H1 (cell line): ENCODE results near the gene HOXB13. TPM values are rescaled to one million over a fixed set of nuclear protein-coding genes. Genes with fewer than 3 reads are reported as not detected.

Experiments
- CTCF ChIA-PET: fragments of 300-600 bp; sonication (Branson Sonifier 250); formaldehyde crosslinking; loops from one replicate; lab custom pipeline; 2021; ENCODE audit not compliant: partially characterized antibody; lab: Charles Lee
- POLR2A ChIA-PET: fragments of 300-600 bp; sonication (Branson Sonifier 250); formaldehyde crosslinking; loops from one replicate; lab custom pipeline; 2021; ENCODE audit warnings: inconsistent platforms; ENCODE audit not compliant: partially characterized antibody; lab: Charles Lee
- DNase-seq, 2 experiments: peaks; one replicate each; pipeline versions ENCODE4 v3.0.0 to v3.0.0-alpha.2; 2010 to 2022; ENCODE audit warnings: low spot score in 2 of 2, low read depth in 1 of 2, mixed read lengths in 1 of 2
- FAIRE-seq: peaks from 2 replicates; lab custom pipeline; 2011; peaks lifted over from hg19 to GRCh38; lab: Jason Lieb, UNC
- H2AFZ ChIP-seq: 2 replicates; pipeline ENCODE4 v1.8.1; 2012; ENCODE audit warnings: low read length, inconsistent platforms
- H2AK5ac ChIP-seq: 2 replicates; pipeline ENCODE4 v1.6.1; 2013; ENCODE audit warnings: low read depth, low read length
- H2BK120ac ChIP-seq: replicated peaks from 2 replicates; pipeline ENCODE3; 2013; ENCODE audit warnings: low read depth, low read length, inconsistent platforms
- H2BK12ac ChIP-seq: 2 replicates; pipeline ENCODE4 v1.6.1; 2013; ENCODE audit warnings: low read depth, low read length
- H2BK15ac ChIP-seq: 2 replicates; pipeline ENCODE4 v1.6.1; 2013; ENCODE audit warnings: low read length
- H2BK20ac ChIP-seq: 2 replicates; pipeline ENCODE4 v1.6.1; 2013; ENCODE audit warnings: low read length
- H2BK5ac ChIP-seq: 2 replicates; pipeline ENCODE4 v1.6.1; 2013; ENCODE audit warnings: low read depth, low read length
- H3K14ac ChIP-seq: 2 replicates; pipeline ENCODE4 v1.6.1; 2013; ENCODE audit warnings: inconsistent platforms; ENCODE audit not compliant: insufficient read length
- H3K18ac ChIP-seq: 2 replicates; pipeline ENCODE4 v1.6.1; 2013; ENCODE audit warnings: low read length; ENCODE audit errors: extremely low read depth
- H3K23ac ChIP-seq: 2 replicates; pipeline ENCODE4 v1.6.1; 2013; ENCODE audit warnings: inconsistent platforms; ENCODE audit not compliant: insufficient read length
- H3K23me2 ChIP-seq: 2 replicates; pipeline ENCODE4 v1.6.1; 2013; ENCODE audit warnings: low read depth, low read length
- H3K27ac ChIP-seq: 2 replicates; pipeline ENCODE4 v1.6.1; 2011; ENCODE audit warnings: low read depth, low read length, inconsistent platforms
- H3K27me3 ChIP-seq, 4 experiments: replicated peaks in 1 of 4; 1 replicate in 1 of 4; 2 replicates in 3 of 4; pipeline versions ENCODE4 v1.6.1 to v1.8.1; 2011 to 2013; ENCODE audit warnings: low read length in 3 of 4, mild to moderate bottlenecking in 3 of 4, inconsistent platforms in 2 of 4, mixed read lengths in 2 of 4, moderate library complexity in 1 of 4; ENCODE audit not compliant: control insufficient read depth in 3 of 4, insufficient read depth in 3 of 4; ENCODE audit errors: extremely low read depth in 1 of 4
- H3K36me3 ChIP-seq, 4 experiments: 2 replicates each; pipeline versions ENCODE4 v1.6.1 to v1.8.1; 2011 to 2013; ENCODE audit warnings: mild to moderate bottlenecking in 4 of 4, low read length in 3 of 4, moderate library complexity in 2 of 4, control low read depth in 1 of 4, inconsistent platforms in 1 of 4; ENCODE audit not compliant: insufficient read depth in 4 of 4, control insufficient read depth in 2 of 4
- H3K4ac ChIP-seq: replicated peaks from 2 replicates; pipeline ENCODE3; 2013; ENCODE audit warnings: low read length, low read depth, mixed read lengths, inconsistent platforms; ENCODE audit not compliant: insufficient read length
- H3K4me1 ChIP-seq, 4 experiments: replicated peaks in 1 of 4; 1 replicate in 1 of 4; 2 replicates in 3 of 4; pipeline versions ENCODE4 v1.6.1 to v1.8.1; 2011 to 2013; ENCODE audit warnings: low read length in 3 of 4, inconsistent platforms in 2 of 4, mixed read lengths in 1 of 4; ENCODE audit not compliant: insufficient read depth in 4 of 4, control insufficient read depth in 3 of 4
- H3K4me2 ChIP-seq, 2 experiments: 2 replicates each; pipeline versions ENCODE4 v1.6.1 to v1.8.1; 2011 to 2013; ENCODE audit warnings: low read depth in 2 of 2, low read length in 2 of 2, control low read depth in 1 of 2, inconsistent platforms in 1 of 2, mild to moderate bottlenecking in 1 of 2; ENCODE audit not compliant: insufficient read depth in 1 of 2
- H3K4me3 ChIP-seq, 4 experiments: fragments of 200-600, 300-600 bp in 1 of 4; sonication (generic), shearing (Covaris generic), sonication (Bioruptor Twin) in 1 of 4; 2 replicates each; pipeline versions ENCODE4 v1.5.1 to v1.8.1; 2011 to 2016; ENCODE audit warnings: low read length in 4 of 4, low read depth in 3 of 4, control low read depth in 2 of 4, inconsistent platforms in 2 of 4, mild to moderate bottlenecking in 2 of 4, mixed read lengths in 1 of 4, moderate library complexity in 1 of 4; ENCODE audit not compliant: insufficient read depth in 2 of 4; ENCODE audit errors: extremely low read depth in 1 of 4
- H3K56ac ChIP-seq: replicated peaks from 2 replicates; pipeline ENCODE3; 2013; ENCODE audit warnings: low read depth, mild to moderate bottlenecking, mixed read lengths, low read length, inconsistent platforms; ENCODE audit not compliant: insufficient read length
- H3K79me1 ChIP-seq: 2 replicates; pipeline ENCODE4 v1.6.1; 2013; ENCODE audit warnings: low read depth, low read length, control low read depth
- H3K79me2 ChIP-seq, 2 experiments: 2 replicates each; pipeline versions ENCODE4 v1.6.1 to v1.8.1; 2012 to 2013; ENCODE audit warnings: low read length in 2 of 2, mild to moderate bottlenecking in 2 of 2, inconsistent platforms in 1 of 2; ENCODE audit not compliant: insufficient read depth in 2 of 2, control insufficient read depth in 1 of 2
- H3K9ac ChIP-seq, 4 experiments: replicated peaks in 1 of 4; 1 replicate in 1 of 4; 2 replicates in 3 of 4; pipeline versions ENCODE4 v1.6.1 to v1.8.1; 2011 to 2013; ENCODE audit warnings: low read depth in 3 of 4, low read length in 3 of 4, control low read depth in 2 of 4, mild to moderate bottlenecking in 2 of 4, moderate library complexity in 2 of 4, inconsistent platforms in 1 of 4; ENCODE audit errors: extremely low read depth in 1 of 4
- H3K9me3 ChIP-seq, 2 experiments: 2 replicates each; pipeline versions ENCODE4 v1.6.1 to v1.8.1; 2012 to 2013; ENCODE audit warnings: mild to moderate bottlenecking in 2 of 2, moderate library complexity in 2 of 2, control low read depth in 1 of 2, inconsistent platforms in 1 of 2, low read depth in 1 of 2, low read length in 1 of 2, mixed read lengths in 1 of 2; ENCODE audit not compliant: insufficient read depth in 2 of 2
- H4K20me1 ChIP-seq, 2 experiments: replicated peaks in 1 of 2; 2 replicates each; pipeline versions ENCODE3 to v1.8.1; 2011 to 2013; ENCODE audit warnings: inconsistent platforms in 2 of 2, low read length in 2 of 2, mild to moderate bottlenecking in 1 of 2; ENCODE audit not compliant: insufficient read depth in 2 of 2, control insufficient read depth in 1 of 2
- H4K5ac ChIP-seq: 2 replicates; pipeline ENCODE4 v1.6.1; 2013; ENCODE audit warnings: low read length, low read depth, mixed read lengths, inconsistent platforms; ENCODE audit not compliant: insufficient read length
- H4K8ac ChIP-seq: 2 replicates; pipeline ENCODE4 v1.8.0; 2013; ENCODE audit warnings: mild to moderate bottlenecking, moderate library complexity, low read length, inconsistent platforms; ENCODE audit not compliant: insufficient read depth; ENCODE audit errors: extremely low read depth
- H4K91ac ChIP-seq: replicated peaks from 2 replicates; pipeline ENCODE3; 2013; ENCODE audit warnings: low read length, mixed read lengths, inconsistent platforms; ENCODE audit not compliant: insufficient read length
- CBX8 ChIP-seq: fragments of 300-800, 300-1000 bp; sonication (generic); IDR thresholded peaks from 2 replicates; pipeline ENCODE4 v1.7.1; 2016; ENCODE audit warnings: low read depth, low read length, borderline replicate concordance
- CTCF ChIP-seq, 3 experiments: IDR thresholded peaks; 1 replicate in 2 of 3; 2 replicates in 1 of 3; pipeline versions ENCODE4 v1.5.1 to v1.6.1; 2011; ENCODE audit warnings: low read length in 3 of 3, mild to moderate bottlenecking in 3 of 3, inconsistent platforms in 2 of 3, low read depth in 1 of 3, moderate library complexity in 1 of 3; ENCODE audit not compliant: insufficient read depth in 1 of 3; ENCODE audit errors: control extremely low read depth in 1 of 3
- RNF2 ChIP-seq: fragments of 200-900, 300-1000 bp; sonication (generic); IDR thresholded peaks from 2 replicates; pipeline ENCODE4 v1.7.1; 2016; ENCODE audit warnings: borderline replicate concordance, low read depth, mild to moderate bottlenecking, antibody characterized with exemption, low read length; ENCODE audit not compliant: poor library complexity, severe bottlenecking; ENCODE audit errors: missing control alignments
- WGBS, 2 experiments: shearing (Covaris generic) in 1 of 2; methylation state at CpG; one replicate each; pipeline versions ENCODE4 v1.1.6 to v1.1.7; 2013 to 2015; ENCODE audit warnings: low lambda C conversion rate in 2 of 2, mixed read lengths in 2 of 2, inconsistent platforms in 1 of 2, low coverage in 1 of 2, missing lambda C conversion rate in 1 of 2; ENCODE audit not compliant: insufficient replicate concordance in 2 of 2, insufficient coverage in 1 of 2, insufficient read length in 1 of 2; ENCODE audit errors: extremely low coverage in 1 of 2, missing lambda C conversion rate in 1 of 2; 5-methylcytosine and 5-hydroxymethylcytosine counted together
- polyA plus RNA-seq, 7 experiments: library from polyadenylated mRNA; depleted of rRNA in 3 of 7; stranded (reverse) in 5 of 7; unstranded in 2 of 7; fragments of >200 nt in 5 of 7; fragments of 200-250 nt in 2 of 7; gene quantifications; 1 replicate in 5 of 7; 2 replicates in 1 of 7; 4 replicates in 1 of 7; pipeline versions ENCODE4 v1.2.1 to v1.2.3, GENCODE V29; 2011 to 2013; ENCODE audit warnings: missing spikeins in 2 of 7, mixed read lengths in 2 of 7
- total RNA-seq: library from RNA; stranded (reverse); fragmentation: NEBNext Ultra II Directional; extraction: Animal tissue kit (Norgen Biotek cat#: 25700); gene quantifications from 2 replicates; pipeline ENCODE4 v1.2.1, GENCODE V29; 2021

Gene HOXB13
- total and polyA plus RNA-seq, 2 of the 8 experiments (the other 6 are each of a cell fraction or from before 2014, with no cell fraction given), result not detected

DNA sequence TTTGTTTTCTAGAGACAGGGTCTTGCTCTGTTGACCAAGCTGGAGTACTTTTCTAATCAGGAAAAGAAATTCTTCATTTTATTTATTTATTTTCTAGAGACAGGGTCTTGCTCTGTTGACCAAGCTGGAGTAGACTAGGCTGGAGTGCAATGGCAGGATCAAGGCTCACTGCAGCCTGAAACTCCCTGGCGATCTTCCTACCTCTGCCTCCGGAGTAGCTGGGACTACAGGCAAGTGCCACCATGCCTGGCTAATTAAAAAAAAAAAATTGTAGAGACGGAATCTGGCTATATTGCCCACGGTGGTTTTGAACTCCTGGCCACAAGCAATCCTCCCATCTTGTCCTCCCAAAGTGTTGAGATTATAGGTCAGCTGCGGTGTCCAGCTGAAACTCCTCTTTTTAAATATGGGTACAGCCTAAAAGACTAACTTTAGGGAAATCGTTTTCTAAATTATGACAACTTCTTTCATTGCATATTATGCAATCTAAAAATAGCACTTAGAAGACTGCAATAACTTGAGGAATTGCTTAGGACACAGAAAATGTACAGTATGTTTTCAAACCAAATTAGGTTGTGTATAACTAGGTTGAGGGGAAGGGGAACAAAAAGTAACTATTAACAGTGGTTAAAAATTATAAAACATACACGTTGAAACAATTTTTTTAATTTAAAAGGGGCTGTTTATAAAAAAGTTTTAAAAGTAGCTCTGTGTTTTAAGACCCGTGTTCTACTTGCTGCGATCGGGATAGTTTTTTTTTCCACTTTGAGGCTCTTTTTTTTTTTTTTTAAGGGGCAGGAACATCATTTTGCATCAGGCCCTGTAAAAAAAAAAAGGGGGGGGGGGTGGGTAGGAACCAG lies 11.0 kb downstream of the HOXB13 start:
- ChIA-PET POLR2A (interaction anchor here (0.6 to 1.1 kb wide), 3 partner anchors 12 to 72 kb away, joined by 4 read pairs; no protein-coding TSS in a partner anchor), CTCF (interaction anchor here (0.6 to 13.5 kb wide), 17 partner anchors 12 to 190 kb away, joined by 3 to 147 read pairs (median 4); no protein-coding TSS in a partner anchor)
- Histone ChIP-seq H3K27ac (no peak overlapping the region), H3K18ac (no peak overlapping the region), H3K23me2 (peaks cover 7% of the 10 kb centered on the region; the same call in 1 of the 2 replicates), H4K5ac (no peak overlapping the region), H3K4me1 (peaks cover 11 to 31% (median 20%) of the 10 kb centered on the region in 4 experiments; a peak in 6 of 7 replicates), H3K27me3 (peaks cover 53 to 86% (median 72%) of the 10 kb centered on the region in 4 experiments), H3K9ac (no peak overlapping the region), H2BK5ac (no peak overlapping the region), H2BK20ac (no peak overlapping the region), H3K4me3 (no peak overlapping the region), H3K4me2 (peak overlapping the region in 1 of 2 experiments; percentile 77; a peak in 1 of 4 replicates), H3K23ac (no peak overlapping the region), H3K36me3 (no peaks in the 10 kb centered on the region; a peak in 1 of 8 replicates), H3K79me2 (no peaks in the 10 kb centered on the region), H2BK120ac (no peak overlapping the region), H3K9me3 (no peaks in the 10 kb centered on the region), H4K91ac (no peak overlapping the region), H3K56ac (no peak overlapping the region), H3K14ac (no peak overlapping the region), H2AFZ (no peak overlapping the region), H2BK15ac (no peak overlapping the region), H4K20me1 (peaks cover 17 to 21% of the 10 kb centered on the region in 2 experiments), H2AK5ac (no peak overlapping the region), H3K79me1 (no peaks in the 10 kb centered on the region; the same call in 1 of the 2 replicates), H3K4ac (no peak overlapping the region), H4K8ac (no peak overlapping the region), H2BK12ac (no peak overlapping the region)
- no peak for DNase-seq
- 21% methylated on average over 10 of the region's 10 CpGs; no CpG with 5 or more reads in 1 of the 2 experiments for WGBS, 2 experiments
- TF ChIP-seq CBX8 (peak; percentile 63; the same call in 1 of the 2 replicates), CTCF (IDR thresholded peaks at IDR 0.05; ENCODE audit: control extremely low read depth in 1 of 3, insufficient read depth in 1 of 3, low read depth in 1 of 3, low read length in 3 of 3) (no peak), RNF2 (peak; percentile 73)
- no peak for FAIRE-seq
